ENCODE results near the gene FRMD8. TPM values are rescaled to one million over a fixed set of nuclear protein-coding genes. Genes with fewer than 3 reads are reported as not detected.

The FRMD8 gene
- total RNA-seq, 1 donor from 2014 or later: 23.5 TPM

- H3K27ac Mint-ChIP-seq: no peak overlapping the region
These were observed 9.6 kb downstream of the FRMD8 start for GRCh38 chr11:65395961-65396530.

GRCh38 chr11:65396769-65397745 lies 10.6 kb downstream of the FRMD8 start:
- no peaks in the 10 kb centered on the region for H3K9me3 Mint-ChIP-seq
- no peak for DNase-seq (ENCODE audit: low spot score in 2 of 2, unreplicated experiment in 2 of 2)
- no peak overlapping the region for H3K27ac Mint-ChIP-seq

More at GRCh38 chr11:65395961-65396530, 9.6 kb downstream of the FRMD8 start:
- Mint-ChIP-seq H3K4me1 (peaks cover 13% of the 10 kb centered on the region), H3K4me3 (no peak overlapping the region), H3K27me3 (ENCODE audit: low read depth) (no peaks in the 10 kb centered on the region), H3K9me3 (no peaks in the 10 kb centered on the region), H3K36me3 (peaks cover 14% of the 10 kb centered on the region)
- TF ChIP-seq, protein P1, sequence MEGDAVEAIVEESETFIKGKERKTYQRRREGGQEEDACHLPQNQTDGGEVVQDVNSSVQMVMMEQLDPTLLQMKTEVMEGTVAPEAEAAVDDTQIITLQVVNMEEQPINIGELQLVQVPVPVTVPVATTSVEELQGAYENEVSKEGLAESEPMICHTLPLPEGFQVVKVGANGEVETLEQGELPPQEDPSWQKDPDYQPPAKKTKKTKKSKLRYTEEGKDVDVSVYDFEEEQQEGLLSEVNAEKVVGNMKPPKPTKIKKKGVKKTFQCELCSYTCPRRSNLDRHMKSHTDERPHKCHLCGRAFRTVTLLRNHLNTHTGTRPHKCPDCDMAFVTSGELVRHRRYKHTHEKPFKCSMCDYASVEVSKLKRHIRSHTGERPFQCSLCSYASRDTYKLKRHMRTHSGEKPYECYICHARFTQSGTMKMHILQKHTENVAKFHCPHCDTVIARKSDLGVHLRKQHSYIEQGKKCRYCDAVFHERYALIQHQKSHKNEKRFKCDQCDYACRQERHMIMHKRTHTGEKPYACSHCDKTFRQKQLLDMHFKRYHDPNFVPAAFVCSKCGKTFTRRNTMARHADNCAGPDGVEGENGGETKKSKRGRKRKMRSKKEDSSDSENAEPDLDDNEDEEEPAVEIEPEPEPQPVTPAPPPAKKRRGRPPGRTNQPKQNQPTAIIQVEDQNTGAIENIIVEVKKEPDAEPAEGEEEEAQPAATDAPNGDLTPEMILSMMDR (IDR thresholded peaks at IDR 0.05; ENCODE audit: unreplicated experiment): no peak
- no peak for DNase-seq (ENCODE audit: low spot score in 2 of 2, unreplicated experiment in 2 of 2)

DNA sequence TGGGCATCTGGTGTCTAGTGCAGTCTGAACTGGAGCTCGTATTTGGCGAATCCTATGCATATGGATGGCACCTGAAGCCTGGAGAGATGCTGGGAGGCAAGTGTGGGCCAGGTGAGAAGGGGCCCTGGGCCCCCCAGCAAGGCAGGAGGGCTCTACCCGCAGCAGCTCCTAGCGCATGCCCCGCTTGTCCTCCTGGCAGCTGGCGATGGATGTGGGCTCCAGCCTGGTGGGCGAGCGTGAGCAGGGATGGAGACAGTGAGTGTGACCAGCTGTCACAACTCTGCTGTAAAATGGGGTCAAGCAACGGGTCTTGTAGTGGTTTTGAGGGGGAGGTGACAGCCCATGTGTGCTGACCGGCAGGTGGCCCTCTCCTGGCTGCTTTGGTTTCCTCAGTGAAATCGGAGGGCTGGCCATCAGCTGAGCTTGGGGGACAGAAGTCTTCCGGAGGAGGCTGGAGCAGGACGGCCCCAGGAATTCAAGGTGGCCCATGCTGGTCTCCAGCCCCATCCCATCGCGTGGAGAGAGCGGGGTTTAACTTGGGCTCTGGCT lies 12.0 kb downstream of the FRMD8 start:
- TF ChIP-seq, protein P1 (IDR thresholded peaks at IDR 0.05; ENCODE audit: unreplicated experiment): no peak
- Mint-ChIP-seq H3K4me3 (no peak overlapping the region), H3K27me3 (ENCODE audit: low read depth) (no peaks in the 10 kb centered on the region)

More at GRCh38 chr11:65396769-65397745, 10.6 kb downstream of the FRMD8 start:
- no peaks in the 10 kb centered on the region for H3K27me3 Mint-ChIP-seq (ENCODE audit: low read depth)
- no peak overlapping the region for H3K4me3 Mint-ChIP-seq
- H3K4me1 Mint-ChIP-seq: peaks cover 5% of the 10 kb centered on the region
- TF ChIP-seq, protein P1 (IDR thresholded peaks at IDR 0.05; ENCODE audit: unreplicated experiment): no peak
- H3K36me3 Mint-ChIP-seq: peaks cover 16% of the 10 kb centered on the region

DNA sequence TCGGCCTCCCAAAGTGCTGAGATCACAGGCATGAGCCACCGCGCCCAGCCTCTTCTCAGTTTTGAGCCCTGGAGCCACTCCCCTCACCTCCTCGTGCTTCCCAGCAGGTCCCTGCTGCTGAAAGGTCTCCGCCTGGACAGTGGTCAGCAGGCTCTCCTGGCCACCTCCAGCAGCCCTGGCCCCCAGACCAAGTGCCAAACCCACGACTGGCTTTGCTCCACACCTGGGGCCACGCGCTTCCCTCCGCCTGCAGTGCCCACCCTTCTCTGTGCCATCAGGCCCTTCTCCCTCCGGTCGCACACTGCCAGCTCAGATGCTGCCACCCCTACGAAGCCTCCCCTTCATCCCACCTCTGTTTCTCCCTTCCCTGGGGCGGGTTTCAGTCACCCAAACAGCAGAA lies 12.8 kb downstream of the FRMD8 start:
- Mint-ChIP-seq H3K27ac (no peak overlapping the region), H3K36me3 (peaks cover 17% of the 10 kb centered on the region), H3K4me3 (no peak overlapping the region), H3K4me1 (no peaks in the 10 kb centered on the region), H3K9me3 (no peaks in the 10 kb centered on the region), H3K27me3 (ENCODE audit: low read depth) (no peaks in the 10 kb centered on the region)
- no peak for DNase-seq (ENCODE audit: low spot score in 2 of 2, unreplicated experiment in 2 of 2)
- TF ChIP-seq, protein P1 (IDR thresholded peaks at IDR 0.05; ENCODE audit: unreplicated experiment): no peak

More for the DNA sequence above, 12.0 kb downstream of the FRMD8 start:
- Mint-ChIP-seq H3K27ac (peak overlapping the region; percentile 9), H3K36me3 (peaks cover 14% of the 10 kb centered on the region), H3K4me1 (no peaks in the 10 kb centered on the region), H3K9me3 (no peaks in the 10 kb centered on the region)
- no peak for DNase-seq (ENCODE audit: low spot score in 2 of 2, unreplicated experiment in 2 of 2)

GRCh38 chr11:65399845-65400244 lies 13.4 kb downstream of the FRMD8 start:
- Mint-ChIP-seq H3K4me3 (no peak overlapping the region), H3K9me3 (no peaks in the 10 kb centered on the region), H3K27ac (no peak overlapping the region), H3K36me3 (peaks cover 17% of the 10 kb centered on the region), H3K4me1 (no peaks in the 10 kb centered on the region), H3K27me3 (ENCODE audit: low read depth) (no peaks in the 10 kb centered on the region)
- TF ChIP-seq, protein P1 (IDR thresholded peaks at IDR 0.05; ENCODE audit: unreplicated experiment): no peak
- DNase-seq (ENCODE audit: low spot score in 2 of 2, unreplicated experiment in 2 of 2): no peak
